IMR-90 (cell line): ENCODE measurements around the gene LRP1B. TPM values are rescaled to one million over a fixed set of nuclear protein-coding genes. Genes with fewer than 3 reads are reported as not detected.
"Not testable (repeated sequence)": the region's sequence is repeated elsewhere in the genome, so short reads cannot be mapped to it uniquely, and the experiment has no call there.

Source experiments
- ATAC-seq: fragments of 200-7000 bp; cut with Tn5 transposase; 2 replicates; pipeline ENCODE4 v1.9.1; 2020; ENCODE audit warnings: low read depth, mild to moderate bottlenecking, moderate library complexity
- BruUV-seq: library from RNA; stranded (reverse); fragments of 400-500 nt; replicated peaks from 2 replicates; lab custom pipeline; 2021; lab: Mats Ljungman, UMichigan
- CTCF ChIA-PET: fragments of 300-600 bp; formaldehyde crosslinking; extraction: SDS; loops from one replicate; lab custom pipeline; 2021; ENCODE audit warnings: antibody characterized with exemption; lab: Yijun Ruan, JAX
- POLR2A ChIA-PET: fragments of 300-600 bp; sonication (Branson Sonifier 250); formaldehyde crosslinking; loops from one replicate; lab custom pipeline; 2022; ENCODE audit warnings: antibody characterized with exemption; ENCODE audit not compliant: unreplicated experiment; lab: Charles Lee
- DNase-seq: peaks from one replicate; pipeline ENCODE4 v3.0.0; 2013
- H2AFZ ChIP-seq: replicated peaks from 2 replicates; pipeline ENCODE3; 2013; ENCODE audit warnings: low read length, mild to moderate bottlenecking; ENCODE audit not compliant: poor library complexity
- H2AK5ac ChIP-seq: 2 replicates; pipeline ENCODE4 v1.6.1; 2013; ENCODE audit warnings: low read depth, low read length, inconsistent platforms
- H2AK9ac ChIP-seq: replicated peaks from 2 replicates; pipeline ENCODE3; 2013; ENCODE audit warnings: mild to moderate bottlenecking, low read depth, low read length, moderate library complexity; ENCODE audit not compliant: poor library complexity
- H2BK120ac ChIP-seq: 2 replicates; pipeline ENCODE4 v1.6.1; 2013; ENCODE audit warnings: low read depth, low read length, inconsistent platforms
- H2BK15ac ChIP-seq: 3 replicates; pipeline ENCODE4 v1.6.1; 2013; ENCODE audit warnings: low read depth, low read length, inconsistent platforms
- H2BK20ac ChIP-seq: 2 replicates; pipeline ENCODE4 v1.6.1; 2013; ENCODE audit warnings: low read depth, mild to moderate bottlenecking, inconsistent platforms, low read length, moderate library complexity
- H2BK5ac ChIP-seq: 2 replicates; pipeline ENCODE4 v1.6.1; 2013; ENCODE audit warnings: mild to moderate bottlenecking, low read depth, low read length, inconsistent platforms; ENCODE audit not compliant: poor library complexity, severe bottlenecking
- H3K14ac ChIP-seq: replicated peaks from 2 replicates; pipeline ENCODE4 v1.6.1; 2013; ENCODE audit warnings: low read depth, low read length, inconsistent platforms
- H3K18ac ChIP-seq: 2 replicates; pipeline ENCODE4 v1.6.1; 2013; ENCODE audit warnings: low read depth, low read length, control low read depth
- H3K23ac ChIP-seq: 2 replicates; pipeline ENCODE4 v1.6.1; 2013; ENCODE audit warnings: low read depth, low read length, inconsistent platforms
- H3K27ac ChIP-seq: 2 replicates; pipeline ENCODE4 v1.5.1; 2013; ENCODE audit warnings: mild to moderate bottlenecking, control low read depth, low read length; ENCODE audit not compliant: insufficient read depth
- H3K27me3 ChIP-seq: 2 replicates; pipeline ENCODE4 v1.6.1; 2013; ENCODE audit warnings: low read length; ENCODE audit not compliant: control insufficient read depth, insufficient read depth
- H3K36me3 ChIP-seq: 2 replicates; pipeline ENCODE4 v1.6.1; 2013; ENCODE audit warnings: low read length, mixed read lengths; ENCODE audit not compliant: control insufficient read depth, insufficient read depth
- H3K4ac ChIP-seq: 2 replicates; pipeline ENCODE4 v1.6.1; 2013; ENCODE audit warnings: low read depth, low read length, inconsistent platforms
- H3K4me1 ChIP-seq: 2 replicates; pipeline ENCODE4 v1.6.1; 2013; ENCODE audit warnings: low read length, mixed read lengths; ENCODE audit not compliant: control insufficient read depth, insufficient read depth
- H3K4me2 ChIP-seq: 2 replicates; pipeline ENCODE4 v1.6.1; 2013; ENCODE audit warnings: low read depth, mild to moderate bottlenecking, control low read depth, low read length, moderate library complexity
- H3K4me3 ChIP-seq: 2 replicates; pipeline ENCODE4 v1.5.1; 2013; ENCODE audit warnings: low read depth, mild to moderate bottlenecking, control low read depth, low read length, moderate library complexity; ENCODE audit not compliant: insufficient read depth
- H3K56ac ChIP-seq: 2 replicates; pipeline ENCODE4 v1.6.1; 2013; ENCODE audit warnings: low read length, inconsistent platforms; ENCODE audit not compliant: insufficient read depth; ENCODE audit errors: extremely low read depth
- H3K79me1 ChIP-seq, 2 experiments: 2 replicates each; pipeline ENCODE4 v1.6.1; 2013; ENCODE audit warnings: low read length in 2 of 2, inconsistent platforms in 1 of 2, low read depth in 1 of 2
- H3K9ac ChIP-seq: 2 replicates; pipeline ENCODE4 v1.6.1; 2013; ENCODE audit warnings: low read depth, low read length, control low read depth
- H3K9me1 ChIP-seq: 2 replicates; pipeline ENCODE4 v1.6.1; 2013; ENCODE audit warnings: low read length, inconsistent platforms; ENCODE audit not compliant: insufficient read depth
- H3K9me3 ChIP-seq: 2 replicates; pipeline ENCODE4 v1.6.1; 2013; ENCODE audit warnings: low read length; ENCODE audit not compliant: control insufficient read depth, insufficient read depth
- H4K20me1 ChIP-seq: 2 replicates; pipeline ENCODE4 v1.6.1; 2013; ENCODE audit warnings: low read length, inconsistent platforms; ENCODE audit not compliant: insufficient read depth
- H4K5ac ChIP-seq: 2 replicates; pipeline ENCODE4 v1.6.1; 2013; ENCODE audit warnings: mild to moderate bottlenecking, low read depth, low read length, control low read depth
- H4K8ac ChIP-seq, 2 experiments: 2 replicates each; pipeline ENCODE4 v1.6.1; 2013; ENCODE audit warnings: low read depth in 2 of 2, low read length in 2 of 2, control low read depth in 1 of 2, inconsistent platforms in 1 of 2
- H4K91ac ChIP-seq: 2 replicates; pipeline ENCODE4 v1.6.1; 2013; ENCODE audit warnings: low read depth, low read length, inconsistent platforms; ENCODE audit not compliant: insufficient read depth
- WGBS, 2 experiments: methylation state at CpG; one replicate each; pipeline versions ENCODE4 v1.1.5 to v1.1.7; 2013; ENCODE audit warnings: missing lambda C conversion rate in 2 of 2; ENCODE audit not compliant: insufficient read length in 1 of 2; ENCODE audit errors: extremely low coverage in 2 of 2; 5-methylcytosine and 5-hydroxymethylcytosine counted together
- dilution Hi-C: fragments of 300-500 bp; cut with HindIII; formaldehyde crosslinking; loops from one replicate; pipeline ENCODE4 v1.14.3; 2018; ENCODE audit warnings: low sequenced_read_pairs; ENCODE audit not compliant: unreplicated experiment
- in situ Hi-C: fragments of 300-500 bp; cut with MboI; formaldehyde crosslinking; loops from 3 replicates; pipeline ENCODE4 v1.14.3; 2019; ENCODE audit warnings: low sequenced_read_pairs, inconsistent platforms, mixed read lengths
- intact Hi-C: fragments of 100-400 bp; cut with micrococcal nuclease; formaldehyde crosslinking; loops from 2 replicates; pipeline ENCODE4 v1.10.0; 2022
- polyA plus RNA-seq, 3 experiments: library from polyadenylated mRNA; depleted of rRNA; stranded (reverse); fragments of >200 nt; gene quantifications; 2 replicates each; pipeline ENCODE4 v1.2.3, GENCODE V29; 2012; ENCODE audit warnings: low replicate concordance in 1 of 3
- total RNA-seq: library from RNA; depleted of rRNA; stranded (reverse); fragments of >200 nt; gene quantifications from 2 replicates; pipeline ENCODE4 v1.2.3, GENCODE V29; 2012

The LRP1B gene
- total and polyA plus RNA-seq, 2 of the 4 experiments (the other 2 are of a cell fraction): under 0.01 to 0.02 TPM

- H4K8ac ChIP-seq, intact Hi-C loops, H3K9me1 ChIP-seq, H3K23ac ChIP-seq, ATAC-seq, H3K14ac ChIP-seq, H2BK120ac ChIP-seq, H3K4me2 ChIP-seq, H4K5ac ChIP-seq, H4K20me1 ChIP-seq, H4K91ac ChIP-seq, H2AK5ac ChIP-seq, H3K18ac ChIP-seq, BruUV-seq, H3K56ac ChIP-seq, in situ Hi-C loops, dilution Hi-C loops, DNase-seq, H3K27me3 ChIP-seq, H2BK5ac ChIP-seq, H3K9ac ChIP-seq, CTCF ChIA-PET, H2BK20ac ChIP-seq, H3K36me3 ChIP-seq, H3K79me1 ChIP-seq, H3K27ac ChIP-seq, H2AK9ac ChIP-seq, H3K4me3 ChIP-seq, H3K9me3 ChIP-seq, H2BK15ac ChIP-seq, H2AFZ ChIP-seq, H3K4me1 ChIP-seq, H3K4ac ChIP-seq, POLR2A ChIA-PET: not testable (repeated sequence)
- no CpG with 5 or more reads among the region's 4 CpGs for WGBS, 2 experiments
Measured at GRCh38 chr2:140415035-140415434, 1715.8 kb downstream of the LRP1B start.
